ENCODE measurements around the gene TFDP2. TPM values are rescaled to one million over a fixed set of nuclear protein-coding genes. Genes with fewer than 3 reads are reported as not detected.

The TFDP2 gene
- total RNA-seq, 1 donor from 2014 or later, result 56.4 TPM

DNA sequence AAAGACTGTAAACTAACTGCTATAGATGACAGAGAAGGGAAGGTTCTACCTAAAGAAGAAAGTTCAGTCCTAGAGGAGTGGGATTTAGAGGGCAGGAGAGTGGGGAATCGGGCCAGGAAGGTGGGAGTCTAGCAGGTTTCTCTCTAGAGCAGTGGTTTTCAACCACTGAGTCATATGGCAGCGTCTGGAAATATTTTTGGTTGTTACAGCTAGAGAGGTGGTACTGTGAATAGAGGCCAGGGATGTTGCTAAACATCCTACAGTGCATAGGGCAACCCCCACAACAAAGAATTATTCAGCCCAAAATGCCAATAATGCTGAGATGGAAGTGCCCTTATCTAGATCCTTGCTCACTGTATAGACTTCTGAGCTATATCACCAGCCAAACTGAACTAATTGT, 244.2 kb downstream of the TFDP2 start:
- no peak for DNase-seq (ENCODE audit: low spot score)
- intact Hi-C loops (cut with DNase I), result no loop called here

DNA sequence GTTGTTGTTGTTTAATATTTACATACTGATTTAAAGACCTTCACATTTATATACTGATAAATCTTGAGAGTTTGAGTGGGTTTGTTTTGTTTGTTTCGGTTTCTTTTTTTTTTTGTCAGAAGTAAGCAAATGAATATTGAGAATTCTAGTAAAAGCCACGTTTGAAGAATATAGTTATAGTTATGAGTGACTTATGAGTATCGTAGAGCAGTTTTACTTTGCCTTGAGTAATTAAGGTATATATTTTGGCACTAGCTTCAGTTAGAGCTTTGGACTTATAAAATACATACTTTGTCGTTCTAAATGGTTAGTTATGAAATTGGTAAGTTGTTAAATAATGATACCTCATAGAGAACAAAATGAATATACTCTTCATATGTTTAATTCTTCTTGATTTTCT, 245.1 kb downstream of the TFDP2 start:
- DNase-seq (ENCODE audit: low spot score), result no peak
- intact Hi-C loops (cut with DNase I), result no loop called here

DNA sequence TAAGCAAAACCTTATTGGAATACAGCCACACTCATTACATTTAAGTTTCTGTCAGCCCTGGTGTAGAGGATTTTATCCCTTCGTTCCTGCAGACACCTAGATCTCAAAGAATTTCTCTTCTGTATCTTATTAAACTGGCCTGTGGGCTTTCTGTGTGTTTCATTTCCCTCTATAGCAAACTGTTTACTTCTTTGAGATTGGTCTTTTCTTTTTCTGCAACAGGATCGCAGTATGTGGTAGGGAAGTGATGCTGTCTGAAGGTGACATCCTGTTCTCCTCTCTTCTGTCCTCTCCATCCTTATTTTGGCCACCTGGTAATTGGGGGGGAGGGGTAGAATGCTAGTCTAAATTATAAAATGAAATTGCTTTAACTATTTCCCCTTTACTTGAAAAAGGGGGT, 247.4 kb downstream of the TFDP2 start:
- no peak for DNase-seq (ENCODE audit: low spot score)
- intact Hi-C loops (cut with DNase I), result no loop called here

DNA sequence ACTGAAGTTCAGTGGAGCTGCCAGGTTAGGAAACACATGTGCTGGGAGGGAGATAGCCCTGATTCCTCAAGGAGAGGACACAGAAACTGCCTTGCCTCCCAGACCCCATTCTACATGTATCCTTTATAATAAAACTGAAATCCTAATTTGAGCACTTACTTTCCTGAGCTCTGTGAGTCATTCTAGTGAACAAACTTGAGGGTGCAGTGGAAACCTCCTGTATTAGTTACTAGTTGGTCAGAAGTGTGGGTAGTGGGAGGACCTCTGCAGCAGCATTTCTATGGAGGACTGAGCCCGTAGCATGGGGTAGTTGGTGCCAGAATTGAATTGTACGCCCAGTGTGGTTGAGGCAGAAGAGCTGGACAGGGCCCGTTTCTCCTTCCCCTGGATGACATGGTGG, 249.0 kb downstream of the TFDP2 start:
- intact Hi-C loops (cut with DNase I), result no loop called here
- no peak for DNase-seq (ENCODE audit: low spot score)

DNA sequence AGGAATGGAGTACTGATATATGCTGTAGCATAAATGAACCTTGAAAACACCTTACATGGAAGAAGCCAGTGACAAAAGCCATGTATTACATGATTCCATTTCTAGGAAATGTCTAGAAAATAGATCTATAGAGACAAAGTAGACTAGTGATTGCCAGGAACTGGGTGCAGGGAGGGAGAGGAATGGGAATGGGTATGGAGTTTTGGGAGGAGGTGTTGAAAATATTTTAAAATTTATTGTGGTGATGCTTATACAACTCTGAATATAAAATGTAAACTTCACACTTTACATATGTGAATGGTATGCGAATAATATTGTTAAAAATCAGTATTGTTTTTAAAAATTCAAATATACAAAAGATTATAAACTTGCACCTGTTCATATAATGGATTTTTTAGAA, 250.4 kb downstream of the TFDP2 start:
- no peak for DNase-seq (ENCODE audit: low spot score)

DNA sequence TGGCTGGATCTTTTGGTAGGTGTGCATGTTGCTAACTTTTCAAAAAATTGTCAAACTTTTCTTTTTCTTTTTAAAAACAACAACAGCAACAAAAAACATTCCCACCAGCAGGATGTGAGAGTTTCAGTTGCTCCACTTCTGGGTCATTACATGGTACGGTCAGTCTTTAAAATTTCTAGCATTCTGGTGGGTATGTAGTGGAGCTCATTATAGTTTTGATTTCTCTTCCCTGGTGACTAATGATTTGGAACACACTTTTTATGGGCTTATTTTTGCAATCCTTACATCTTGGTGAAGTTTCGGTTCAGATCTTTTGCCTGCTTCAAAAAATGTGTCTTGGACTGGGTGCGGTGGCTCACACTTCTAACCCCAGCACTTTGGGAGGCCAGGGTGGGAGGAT, 253.6 kb downstream of the TFDP2 start:
- DNase-seq (ENCODE audit: low spot score), result no peak
- intact Hi-C loops (cut with DNase I), result no loop called here

More for the DNA sequence above, 250.4 kb downstream of the TFDP2 start:
- intact Hi-C loops (cut with DNase I), result no loop called here

DNA sequence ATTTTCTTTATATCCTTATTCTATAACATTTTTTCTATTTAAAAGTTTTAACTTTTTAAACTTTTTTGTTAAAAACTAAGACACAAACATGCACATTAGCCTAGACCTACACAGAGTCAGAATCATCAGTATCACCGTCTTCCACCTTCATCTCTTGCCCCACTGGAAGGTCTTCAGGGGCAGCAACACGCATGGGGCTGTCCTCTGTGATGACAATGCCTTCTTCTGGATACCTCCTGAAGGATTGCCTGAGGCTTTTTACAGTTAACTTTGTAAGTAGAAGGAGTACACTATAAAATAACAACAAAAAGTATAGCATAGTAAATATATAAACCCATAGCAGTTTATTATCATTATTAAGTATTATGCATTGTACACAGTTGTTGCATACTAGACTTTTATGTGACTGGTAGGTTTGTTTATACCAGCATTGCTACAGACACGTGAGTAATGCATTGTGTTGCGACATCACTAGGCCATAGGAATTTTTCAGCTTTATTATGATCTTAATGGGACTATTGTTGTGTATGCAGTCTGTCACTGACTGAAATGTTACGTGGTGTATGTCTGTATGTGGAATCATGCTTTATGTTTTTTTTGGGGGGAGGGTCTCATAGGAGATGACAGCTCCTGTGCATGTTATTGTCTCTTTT, 254.7 kb downstream of the TFDP2 start:
- no peak for DNase-seq (ENCODE audit: low spot score)
- intact Hi-C loops (cut with DNase I), result no loop called here

Other genes starting within 250 kb of the TFDP2 start
- 11.9 TPM for gene GK5, start 76.0 kb upstream of the TFDP2 start, total RNA-seq

Data from cardiac septum (tissue), 1 donor.